Activated CD4-positive, alpha-beta T cell treated with anti-CD3 and anti-CD28 coated beads, Interleukin-2, amount 50 U/mL, for 16 hours (primary cell): Measurements from ENCODE around the gene B3GAT1.
"Not testable (repeated sequence)": the region's sequence is repeated elsewhere in the genome, so short reads cannot be mapped to it uniquely, and the experiment has no call there.

Source experiments
- DNase-seq: peaks from one replicate; pipeline ENCODE4 v3.0.0-alpha.2; 2020

The B3GAT1 gene, protein sequence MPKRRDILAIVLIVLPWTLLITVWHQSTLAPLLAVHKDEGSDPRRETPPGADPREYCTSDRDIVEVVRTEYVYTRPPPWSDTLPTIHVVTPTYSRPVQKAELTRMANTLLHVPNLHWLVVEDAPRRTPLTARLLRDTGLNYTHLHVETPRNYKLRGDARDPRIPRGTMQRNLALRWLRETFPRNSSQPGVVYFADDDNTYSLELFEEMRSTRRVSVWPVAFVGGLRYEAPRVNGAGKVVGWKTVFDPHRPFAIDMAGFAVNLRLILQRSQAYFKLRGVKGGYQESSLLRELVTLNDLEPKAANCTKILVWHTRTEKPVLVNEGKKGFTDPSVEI

DNA sequence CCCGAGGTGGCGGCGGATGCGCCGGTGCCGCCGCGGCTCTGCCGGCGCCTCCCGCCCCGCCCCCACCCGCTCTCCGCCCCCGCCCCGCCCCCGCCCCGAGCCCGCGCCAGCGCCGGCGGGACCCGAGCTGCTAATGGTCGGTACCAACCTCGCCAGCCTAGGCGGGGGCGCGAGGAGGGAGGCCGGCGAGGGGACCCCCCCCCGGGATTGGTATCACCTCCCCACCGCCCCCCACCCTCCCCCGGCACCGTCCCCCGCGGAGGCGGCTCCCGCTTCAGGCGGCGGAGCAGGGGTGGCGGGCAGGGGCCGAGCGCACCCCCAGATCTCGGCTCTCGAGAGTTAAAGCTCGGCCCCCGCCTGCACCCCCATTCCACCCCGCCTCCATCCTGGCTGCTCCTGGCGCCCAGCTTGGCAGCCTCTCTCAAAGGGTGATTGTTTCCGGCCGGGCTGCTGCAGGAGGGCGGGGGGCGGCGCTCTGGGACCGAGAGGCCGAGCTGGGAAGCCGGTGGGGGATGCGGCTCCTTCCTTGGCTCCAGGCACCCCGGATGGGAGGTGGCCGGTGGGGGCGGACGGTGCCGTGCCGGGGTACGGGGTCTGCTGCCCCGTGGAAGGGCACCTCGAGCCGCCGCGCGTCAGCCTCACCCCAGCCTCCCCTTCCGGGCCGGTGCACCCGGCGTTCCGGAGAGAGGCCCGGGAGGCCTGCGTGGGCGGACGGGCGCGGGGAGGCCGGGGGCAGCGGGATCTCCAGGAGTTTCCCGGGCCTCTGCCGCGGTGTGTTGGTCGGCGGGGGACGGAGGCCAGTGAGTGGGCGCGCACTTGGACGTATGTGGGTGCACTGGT lies at the start of gene B3GAT1:
B3GAT1 (minus strand) TSS at position 40 of the 840 bp plus-strand sequence. CDS start 24,583 bp downstream, outside the sequence.
- DNase-seq: no peak

DNA sequence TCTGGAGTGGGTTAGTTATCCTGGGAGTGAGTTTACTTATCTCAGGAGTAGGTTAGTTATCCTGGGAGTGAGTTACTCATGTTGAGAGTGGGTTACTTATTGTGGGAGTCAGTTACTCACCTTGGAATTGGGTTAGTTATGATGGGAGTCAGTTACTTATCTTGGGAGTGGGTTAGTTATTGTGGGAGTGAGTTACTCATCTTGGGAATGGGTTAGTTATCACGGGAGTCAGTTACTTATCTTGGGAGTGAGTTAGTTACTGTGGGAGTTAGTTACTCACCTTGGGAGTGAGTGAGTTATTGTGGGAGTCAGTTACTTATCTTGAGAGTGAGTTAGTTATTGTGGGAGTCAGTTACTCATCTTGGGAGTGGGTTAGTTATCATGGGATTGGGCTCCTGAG lies 49.6 kb upstream of the B3GAT1 start:
- DNase-seq: no peak

DNA sequence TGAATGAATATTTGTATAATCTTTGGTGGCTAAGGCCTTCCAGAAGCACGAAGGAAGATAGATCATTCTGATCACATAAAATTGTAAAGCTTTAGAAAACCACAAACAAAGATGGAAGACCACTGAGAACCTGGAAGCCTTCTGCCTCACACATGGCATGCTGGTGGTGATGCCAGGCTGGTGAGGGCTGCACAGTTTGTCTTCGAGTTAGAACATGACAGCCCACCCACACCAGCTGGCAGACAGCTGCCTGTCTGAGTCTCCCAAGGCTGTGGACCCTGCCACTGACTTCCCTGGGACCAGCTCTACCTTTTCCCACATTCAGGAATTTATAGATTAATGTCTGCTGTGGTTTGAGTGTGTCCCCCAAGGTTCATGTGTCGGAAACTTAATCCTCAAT lies 48.8 kb upstream of the B3GAT1 start:
- no peak for DNase-seq

DNA sequence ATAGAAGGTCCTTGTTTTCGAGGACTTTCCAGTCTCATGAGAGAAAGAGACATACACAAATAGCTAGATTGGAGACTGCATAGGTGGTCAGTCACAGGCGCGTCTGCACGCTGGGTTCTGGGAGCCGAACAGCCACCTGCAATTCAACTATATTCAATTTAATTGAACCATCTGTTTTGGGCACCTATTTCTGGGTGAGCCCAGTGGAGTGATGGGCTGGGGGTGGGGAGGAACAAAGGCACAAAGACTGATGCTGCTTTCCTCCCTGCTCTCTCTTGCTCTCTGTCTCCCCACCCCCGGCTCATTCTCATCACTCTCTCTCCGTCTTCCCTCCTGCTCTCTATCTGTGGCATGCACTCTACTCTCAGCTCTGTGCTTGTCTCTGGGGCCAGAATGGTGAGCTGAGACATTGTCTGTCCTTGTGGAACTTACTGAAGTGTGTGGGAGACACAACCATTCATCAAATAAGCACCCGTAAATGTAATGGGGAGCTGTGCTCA lies 48.1 kb upstream of the B3GAT1 start:
- no peak for DNase-seq

DNA sequence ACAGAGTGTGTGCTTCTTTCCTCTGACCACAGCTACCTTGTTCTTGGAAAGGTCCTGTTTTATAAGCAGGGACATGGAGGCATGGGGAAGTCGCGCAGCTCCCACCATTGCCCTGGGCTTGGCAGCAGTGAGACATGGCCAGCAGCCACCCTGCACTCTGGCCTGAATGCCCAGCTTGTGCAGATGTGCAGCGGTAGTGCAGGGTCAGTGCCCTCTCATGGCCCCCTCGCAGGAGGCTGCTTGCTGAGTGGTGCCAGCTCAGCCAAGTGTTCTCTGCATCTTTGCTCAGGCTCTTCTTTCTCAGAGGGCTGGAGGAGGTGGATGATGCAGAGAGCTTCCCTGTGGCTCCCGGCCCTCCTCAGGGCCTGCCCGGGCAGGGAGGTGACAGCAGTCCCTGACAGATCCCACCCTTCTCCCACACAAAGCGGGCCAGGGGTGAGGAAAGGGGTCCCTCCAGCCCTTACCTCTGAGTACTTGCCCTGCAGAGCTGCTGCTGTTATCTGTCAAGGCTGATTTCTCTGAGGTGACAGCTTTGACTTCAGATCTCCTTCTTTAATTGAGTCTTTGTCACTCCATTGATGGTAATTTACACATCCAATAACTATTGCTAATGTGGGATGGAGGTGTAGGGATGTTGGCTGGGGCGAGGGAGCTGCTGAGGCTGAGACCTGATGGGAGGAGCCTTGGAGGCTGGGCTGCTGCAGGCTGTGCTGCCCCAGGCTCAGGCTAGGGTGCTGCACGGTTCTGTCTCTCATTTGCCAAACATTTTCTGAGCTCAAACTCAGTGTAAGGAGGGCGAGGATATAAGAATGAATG lies 47.4 kb upstream of the B3GAT1 start:
- DNase-seq: no peak

DNA sequence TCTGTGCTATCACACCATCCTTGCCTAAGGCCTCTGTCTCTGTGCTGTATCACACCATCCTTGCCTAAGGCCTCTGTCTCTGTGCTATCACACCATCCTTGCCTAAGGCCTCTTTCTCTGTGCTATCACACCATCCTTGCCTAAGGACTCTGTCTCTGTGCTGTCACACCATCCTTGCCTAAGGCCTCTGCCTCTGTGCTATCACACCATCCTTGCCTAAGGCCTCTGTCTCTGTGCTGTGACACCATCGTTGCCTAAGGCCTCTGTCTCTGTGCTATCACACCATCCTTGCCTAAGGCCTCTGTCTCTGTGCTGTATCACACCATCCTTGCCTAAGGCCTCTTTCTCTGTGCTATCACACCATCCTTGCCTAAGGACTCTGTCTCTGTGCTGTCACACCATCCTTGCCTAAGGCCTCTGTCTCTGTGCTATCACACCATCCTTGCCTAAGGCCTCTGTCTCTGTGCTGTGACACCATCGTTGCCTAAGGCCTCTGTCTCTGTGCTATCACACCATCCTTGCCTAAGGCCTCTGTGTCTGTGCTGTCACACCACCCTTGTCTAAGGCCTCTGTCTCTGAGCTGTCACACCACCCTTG lies 45.5 kb upstream of the B3GAT1 start:
- not testable (repeated sequence) for DNase-seq

DNA sequence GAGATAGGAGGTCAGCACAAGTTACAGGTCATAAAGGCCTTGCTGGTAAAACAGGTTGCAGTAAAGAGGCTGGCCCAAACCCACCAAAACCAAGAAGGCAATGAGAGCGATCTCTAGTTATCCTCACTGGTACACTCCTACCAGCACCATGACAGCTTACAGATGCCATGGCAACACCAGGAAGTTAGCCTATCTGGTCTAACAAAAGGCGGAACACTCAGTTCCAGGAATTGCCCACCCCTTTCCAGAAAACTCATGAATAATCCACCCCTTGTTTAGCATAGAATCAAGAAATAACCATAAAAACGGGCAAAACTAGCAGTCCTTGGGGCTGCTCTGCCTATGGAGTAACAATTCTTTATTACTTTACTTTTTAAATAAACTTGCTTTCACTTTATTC lies 43.5 kb upstream of the B3GAT1 start:
- no peak for DNase-seq

DNA sequence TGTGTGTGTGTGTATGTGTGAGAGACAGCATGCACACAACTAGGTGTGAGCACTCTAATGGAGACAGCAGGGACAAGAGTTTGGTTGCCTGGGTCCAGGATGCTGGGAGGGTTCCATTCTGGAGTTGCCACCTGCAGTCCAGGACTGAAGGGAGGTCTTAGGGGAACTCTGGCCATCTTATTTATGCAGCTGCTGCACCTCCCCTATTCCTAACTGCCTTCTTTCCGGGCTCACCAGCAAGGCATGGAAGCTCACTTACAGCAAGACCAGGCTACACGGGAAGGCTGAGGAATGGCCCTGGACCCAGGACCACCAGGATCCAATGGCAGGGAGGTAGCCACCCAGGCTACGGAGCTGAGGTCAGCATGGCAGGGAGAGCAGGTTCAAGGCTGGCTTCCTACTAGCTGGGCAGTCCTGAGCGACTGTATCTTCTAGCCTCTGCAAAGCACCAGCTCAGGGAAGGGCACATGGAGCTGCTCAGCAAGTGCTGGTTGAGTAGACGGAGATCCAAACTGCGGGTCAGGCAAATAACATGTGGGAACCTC lies 42.2 kb upstream of the B3GAT1 start:
- DNase-seq: no peak

DNA sequence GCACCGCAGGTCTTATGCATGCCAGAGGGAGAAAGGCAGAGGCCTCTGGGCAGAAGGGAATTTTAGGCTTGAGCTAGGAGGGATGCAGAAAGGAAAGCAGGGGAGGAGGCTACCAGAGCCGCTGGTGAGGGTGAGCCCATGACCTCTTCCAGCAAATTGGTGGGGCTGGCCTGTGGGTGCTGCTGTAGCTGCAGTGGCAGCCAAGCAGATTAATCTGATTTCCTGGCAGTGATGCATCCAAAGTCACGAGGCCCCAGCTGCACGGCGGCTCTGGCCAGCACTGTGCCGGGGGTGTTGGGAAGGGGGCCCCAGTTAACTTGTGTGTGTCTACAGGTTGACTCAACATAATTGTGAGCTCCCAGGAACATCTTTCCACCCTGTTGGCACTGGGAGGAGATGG lies 41.4 kb upstream of the B3GAT1 start:
- no peak for DNase-seq

DNA sequence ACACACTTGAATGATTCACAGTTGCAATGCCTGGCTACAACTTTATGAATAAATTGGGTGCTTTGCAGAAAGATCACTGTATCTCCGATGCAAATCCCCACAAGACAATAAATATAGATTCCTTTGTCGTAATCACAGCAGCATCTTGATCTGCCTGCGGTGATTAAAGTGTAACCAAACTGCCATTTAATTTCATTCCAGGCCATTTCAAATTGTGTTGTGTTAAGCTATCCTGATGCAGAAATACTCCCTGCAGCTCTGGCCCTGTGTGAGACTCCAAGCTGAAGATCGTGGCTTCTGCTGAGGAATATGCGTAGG lies 40.8 kb upstream of the B3GAT1 start:
- no peak for DNase-seq

DNA sequence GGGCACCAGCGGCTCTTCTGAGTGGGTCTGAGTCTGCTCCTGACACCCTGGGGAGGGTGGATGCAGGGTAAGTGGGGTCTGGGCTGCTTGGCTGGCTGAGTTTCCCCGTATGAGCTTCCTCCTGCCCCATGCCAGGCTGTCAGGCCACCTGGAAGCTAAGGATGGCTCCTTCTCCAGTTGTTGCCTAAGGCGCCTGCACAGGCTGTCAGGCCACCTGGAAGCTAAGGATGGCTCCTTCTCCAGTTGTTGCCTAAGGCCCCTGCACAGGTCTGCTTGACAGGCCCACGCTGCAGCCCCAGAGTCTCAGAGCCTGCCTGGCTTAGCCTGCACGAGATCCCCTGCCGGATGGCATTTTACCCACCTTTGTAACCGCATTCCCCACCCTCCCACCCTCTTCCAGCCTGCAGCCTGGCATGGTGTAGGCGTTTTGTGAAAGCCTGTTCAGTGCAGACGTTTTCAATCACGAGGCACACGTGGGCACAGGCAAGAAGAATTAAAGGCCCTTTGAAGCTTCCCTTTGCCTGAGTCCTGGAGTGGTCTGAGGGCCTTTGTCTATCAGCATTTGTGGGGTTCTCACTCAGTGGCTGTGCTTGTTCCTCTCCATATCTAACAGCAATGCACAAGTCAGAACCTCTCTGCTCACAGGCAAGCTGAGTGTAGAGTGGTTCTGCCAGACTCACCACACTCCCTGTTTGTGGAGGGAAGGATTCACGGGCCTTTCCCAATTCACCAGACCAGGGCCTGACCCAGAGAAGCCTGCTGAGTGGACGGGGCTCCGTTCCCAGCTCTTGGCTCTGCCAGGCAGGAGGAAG lies 40.2 kb upstream of the B3GAT1 start:
- no peak for DNase-seq

DNA sequence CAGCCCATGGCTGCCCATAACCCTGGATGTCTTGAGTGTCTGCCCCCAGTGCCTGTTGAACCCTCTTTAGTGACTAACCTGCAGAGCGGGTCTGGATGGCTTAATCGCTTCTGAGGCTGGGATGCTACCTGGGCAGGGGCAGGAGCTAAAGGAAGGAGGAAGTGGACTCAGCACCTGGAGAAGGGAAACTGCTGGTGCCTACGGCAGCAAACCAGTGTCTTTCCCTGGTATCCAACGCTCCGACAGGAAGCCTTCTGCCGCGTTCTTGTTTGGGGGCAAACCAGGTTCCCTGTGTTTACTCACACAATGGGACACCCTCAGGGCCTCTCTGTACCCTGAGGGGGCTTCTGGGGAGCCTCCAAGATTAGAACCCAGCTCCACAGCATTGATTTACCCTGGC lies 38.1 kb upstream of the B3GAT1 start:
- no peak for DNase-seq

DNA sequence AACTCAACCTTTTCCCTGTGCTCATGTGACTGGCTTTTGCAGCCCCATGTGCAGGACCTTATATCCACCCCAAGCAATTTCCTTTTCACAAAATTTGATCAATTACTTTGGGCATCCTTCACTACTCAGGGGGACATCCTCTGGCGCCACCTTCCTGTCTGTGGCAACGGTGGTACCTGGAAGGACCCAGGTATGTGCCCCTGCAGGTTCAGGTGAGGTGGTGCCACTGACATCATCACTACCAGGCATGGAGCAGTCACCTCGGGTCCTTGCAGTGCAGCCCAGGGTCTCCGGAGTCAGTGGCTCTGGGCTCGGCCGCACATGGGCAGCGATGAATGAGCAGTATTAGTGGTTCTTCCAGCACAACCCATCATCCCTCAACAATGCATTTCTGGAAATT lies 37.7 kb upstream of the B3GAT1 start:
- DNase-seq: no peak

DNA sequence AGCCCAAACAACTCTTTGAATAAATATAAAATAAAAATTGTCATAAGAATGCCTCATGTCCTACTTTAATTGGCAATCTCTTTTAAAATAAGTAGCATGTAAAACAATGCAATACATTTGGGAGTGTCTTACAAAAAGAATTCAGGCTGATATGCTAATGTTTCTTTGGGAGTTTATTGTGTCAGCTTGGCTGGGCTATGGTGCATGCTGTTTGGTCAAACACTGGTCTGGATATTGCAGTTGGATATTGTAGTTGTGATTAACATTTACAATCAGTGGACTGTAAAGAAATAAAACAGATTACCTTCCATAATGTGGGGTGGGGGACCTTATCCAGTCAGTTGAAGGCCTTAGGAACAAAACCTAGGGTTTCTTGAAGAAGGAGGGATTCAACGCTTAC lies 37.0 kb upstream of the B3GAT1 start:
- DNase-seq: no peak

DNA sequence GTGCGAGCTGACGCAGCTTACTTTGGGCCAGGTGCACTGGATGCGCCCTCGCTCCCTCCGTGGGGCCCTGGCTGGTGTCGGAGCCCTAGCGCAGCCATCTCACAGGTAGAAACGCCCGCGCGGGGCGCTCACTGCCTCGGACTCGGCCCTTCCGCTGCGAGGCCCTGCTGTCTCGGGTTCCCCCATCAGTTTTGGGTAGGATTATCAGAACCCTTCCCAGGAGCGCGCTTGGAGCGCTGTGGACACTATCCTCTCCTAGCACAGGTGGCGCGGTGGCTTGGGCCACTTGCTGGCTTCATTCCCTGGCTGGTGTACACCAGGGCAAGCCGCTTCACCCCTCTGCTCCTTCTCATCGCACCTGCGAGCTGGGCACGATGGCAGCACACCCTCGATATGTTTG lies 35.7 kb upstream of the B3GAT1 start:
- no peak for DNase-seq

DNA sequence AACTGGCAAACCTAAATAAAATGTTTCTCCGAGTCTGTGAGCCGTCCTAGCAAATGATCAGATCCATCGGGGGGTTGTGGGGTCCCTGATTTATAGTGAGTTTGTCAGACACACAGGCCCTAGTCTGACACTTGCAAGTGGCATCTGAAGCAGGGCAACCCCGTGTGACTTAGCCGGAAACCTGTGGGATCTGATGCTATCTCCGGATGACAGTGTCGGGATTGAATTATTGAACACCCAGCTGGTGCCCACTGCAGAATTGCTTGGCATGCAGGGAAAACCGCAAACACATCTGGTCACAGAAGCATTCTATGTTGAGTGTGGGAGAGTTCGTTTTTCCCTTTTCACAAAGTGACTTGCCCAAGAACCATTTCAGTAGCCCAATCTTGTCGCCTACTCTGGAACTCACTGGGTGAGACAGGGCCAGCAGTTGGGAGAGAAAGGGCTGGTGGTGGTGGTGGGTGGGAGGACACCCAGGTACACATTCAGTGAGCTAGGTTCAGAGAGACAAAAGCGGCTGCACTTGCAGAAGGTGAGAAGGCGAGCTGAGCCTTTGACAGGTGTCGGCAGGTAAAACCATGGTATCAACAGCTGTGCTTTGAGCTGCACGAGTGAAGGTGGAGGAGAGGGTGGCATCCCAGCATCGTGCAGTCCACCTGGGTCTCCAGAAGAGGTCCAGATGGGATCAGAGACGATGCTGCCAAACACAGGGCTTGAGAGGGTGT lies 33.7 kb upstream of the B3GAT1 start:
- no peak for DNase-seq

DNA sequence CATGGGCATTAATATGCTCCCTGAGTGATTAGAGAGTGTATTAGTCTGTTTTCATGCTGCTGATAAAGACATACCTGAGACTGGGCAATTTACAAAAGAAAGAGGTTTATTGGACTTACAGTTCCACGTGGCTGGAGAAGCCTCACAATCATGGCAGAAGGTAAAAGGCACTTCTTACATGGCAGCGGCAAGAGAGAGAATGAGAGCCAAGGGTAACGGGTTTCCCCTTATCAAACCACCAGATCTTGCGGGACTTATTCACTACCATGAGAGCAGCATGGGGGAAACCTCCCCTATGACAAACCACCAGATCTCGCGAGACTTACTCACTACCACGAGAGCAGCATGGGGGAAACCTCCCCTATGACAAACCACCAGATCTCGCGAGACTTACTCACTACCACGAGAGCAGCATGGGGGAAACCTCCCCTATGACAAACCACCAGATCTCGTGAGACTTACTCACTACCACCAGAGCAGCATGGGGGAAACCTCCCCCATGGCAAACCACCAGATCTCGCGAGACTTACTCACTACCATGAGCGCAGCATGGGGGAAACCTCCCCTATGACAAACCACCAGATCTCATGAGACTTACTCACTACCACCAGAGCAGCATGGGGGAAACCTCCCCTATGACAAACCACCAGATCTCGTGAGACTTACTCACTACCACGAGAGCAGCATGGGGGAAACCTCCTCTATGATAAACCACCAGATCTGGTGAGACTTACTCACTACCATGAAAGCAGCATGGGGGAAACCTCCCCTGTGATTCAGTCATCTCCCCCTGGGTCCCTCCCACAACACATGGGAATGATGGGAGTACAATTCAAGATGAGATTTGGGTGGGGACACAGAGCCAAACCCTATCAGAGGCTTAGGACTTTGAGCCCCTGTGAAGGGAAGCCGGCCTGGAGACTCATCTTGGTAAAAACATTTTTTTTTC lies 32.4 kb upstream of the B3GAT1 start:
- DNase-seq: not testable (repeated sequence)

DNA sequence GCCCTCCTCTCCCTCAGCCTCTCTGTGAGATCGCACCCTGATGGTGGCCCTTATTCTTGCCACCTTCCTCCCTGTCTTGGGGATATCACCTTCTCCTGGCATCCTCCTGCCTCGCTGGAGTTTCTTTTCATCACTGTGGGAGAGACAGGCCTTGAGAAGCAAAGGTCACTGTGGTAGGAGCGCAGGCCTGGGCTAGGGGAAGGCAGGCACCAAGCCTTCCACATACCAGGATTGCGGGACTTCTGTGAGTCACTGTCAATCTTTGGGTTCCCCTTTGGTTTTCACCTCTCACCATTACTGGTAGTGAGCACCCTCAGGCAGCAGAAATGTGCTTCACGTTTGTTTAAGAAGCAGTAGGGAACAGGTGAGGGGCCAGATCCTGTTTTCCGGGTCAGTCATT lies 31.2 kb upstream of the B3GAT1 start:
- no peak for DNase-seq

DNA sequence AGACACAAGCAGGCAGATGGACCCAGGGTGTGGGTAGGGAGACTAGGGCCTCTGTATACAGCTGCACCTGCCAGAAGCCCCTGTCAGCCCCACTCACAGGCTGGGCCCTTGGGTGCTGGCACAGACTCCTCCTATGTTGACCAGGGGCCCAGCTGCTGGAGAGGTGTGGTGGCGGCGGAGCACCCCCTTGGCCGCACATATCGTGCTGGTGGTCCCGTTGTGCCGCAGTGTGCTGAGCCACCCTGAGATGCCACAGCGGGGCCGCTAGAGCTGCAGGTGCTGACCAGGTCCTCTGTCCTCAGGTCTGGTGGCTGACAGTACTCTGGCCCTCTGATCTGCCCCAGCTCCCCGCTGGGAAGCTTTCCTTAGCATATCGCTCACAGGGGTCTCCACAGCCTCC lies 30.2 kb upstream of the B3GAT1 start:
- no peak for DNase-seq

DNA sequence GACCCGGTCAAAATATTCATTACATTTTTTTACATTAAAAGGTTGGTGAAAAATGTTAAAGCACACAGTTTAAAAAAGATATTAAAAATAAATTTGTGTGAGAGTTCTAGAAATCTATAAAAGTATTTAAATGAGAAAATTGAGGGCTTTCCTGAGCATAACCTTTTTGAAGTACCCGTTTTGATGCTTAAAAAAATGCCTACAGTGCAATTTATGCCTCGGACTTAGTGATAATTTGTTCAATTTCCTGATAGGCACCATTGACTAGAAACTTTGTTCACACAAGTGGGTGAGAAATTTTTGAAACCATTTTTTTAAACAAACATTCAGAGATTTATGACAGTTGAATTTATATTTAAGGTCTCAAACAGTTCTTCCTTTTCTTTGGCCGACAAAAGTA lies 29.7 kb upstream of the B3GAT1 start:
- no peak for DNase-seq
